Suprapubic skin (tissue), 4 donors: ENCODE results near the gene CSRP1. TPM values are rescaled to one million over a fixed set of nuclear protein-coding genes. Genes with fewer than 3 reads are reported as not detected.
"Not testable (repeated sequence)": the region's sequence is repeated elsewhere in the genome, so short reads cannot be mapped to it uniquely, and the experiment has no call there.

Experiments
- DNase-seq, 2 donors: peaks; one replicate each; pipeline ENCODE4 v3.0.0-alpha.2; 2019; ENCODE audit warnings: low spot score in 2 of 2
- H3K27ac ChIP-seq: fragments of 200-600 bp; sonication (generic); one replicate; pipeline ENCODE4 v1.5.1; 2019
- H3K27me3 ChIP-seq: fragments of 200-600 bp; sonication (generic); one replicate; pipeline ENCODE4 v1.5.1; 2019
- H3K36me3 ChIP-seq: fragments of 200-600 bp; sonication (generic); one replicate; pipeline ENCODE4 v1.5.1; 2019
- H3K4me1 ChIP-seq: fragments of 200-600 bp; sonication (generic); one replicate; pipeline ENCODE4 v1.5.1; 2019
- H3K4me3 ChIP-seq: fragments of 200-600 bp; sonication (generic); one replicate; pipeline ENCODE4 v1.5.1; 2019; ENCODE audit warnings: mild to moderate bottlenecking
- H3K9me3 ChIP-seq: fragments of 200-600 bp; sonication (generic); one replicate; pipeline ENCODE4 v1.5.1; 2019
- EP300 ChIP-seq: sonication (generic); formaldehyde crosslinking; IDR thresholded peaks from one replicate; pipeline ENCODE4 v1.6.1; 2017; ENCODE audit warnings: antibody characterized with exemption
- POLR2A ChIP-seq, 2 donors: fragments of 450-650 bp; IDR thresholded peaks; one replicate each; pipeline ENCODE4 v1.6.1; 2017; ENCODE audit warnings: antibody characterized with exemption in 2 of 2, mild to moderate bottlenecking in 2 of 2, moderate library complexity in 2 of 2
- POLR2AphosphoS5 ChIP-seq, 3 donors: sonication (generic); formaldehyde crosslinking; IDR thresholded peaks; one replicate each; pipeline ENCODE4 v1.6.1; 2017; ENCODE audit warnings: antibody characterized with exemption in 3 of 3
- WGBS: methylation state at CpG from one replicate; pipeline ENCODE4 v1.1.5; 2018; 5-methylcytosine and 5-hydroxymethylcytosine counted together
- total RNA-seq, 4 donors: library from RNA; depleted of rRNA; stranded (reverse); fragments of >200 nt; gene quantifications; one replicate each; pipeline ENCODE4 v1.1.0, GENCODE V29; 2016
- TF ChIP-seq, protein P1 (sequence below), 2 donors: fragments of 200-600 bp in 1 of 2; fragments of 450-650 bp in 1 of 2; sonication (generic) in 1 of 2; IDR thresholded peaks; one replicate each; pipeline ENCODE4 v1.5.1; 2016 to 2019; ENCODE audit warnings: antibody characterized with exemption in 2 of 2, mild to moderate bottlenecking in 1 of 2, moderate library complexity in 1 of 2

The CSRP1 gene
- total RNA-seq, 4 donors from 2014 or later: 379 to 436 (median 414) TPM

DNA sequence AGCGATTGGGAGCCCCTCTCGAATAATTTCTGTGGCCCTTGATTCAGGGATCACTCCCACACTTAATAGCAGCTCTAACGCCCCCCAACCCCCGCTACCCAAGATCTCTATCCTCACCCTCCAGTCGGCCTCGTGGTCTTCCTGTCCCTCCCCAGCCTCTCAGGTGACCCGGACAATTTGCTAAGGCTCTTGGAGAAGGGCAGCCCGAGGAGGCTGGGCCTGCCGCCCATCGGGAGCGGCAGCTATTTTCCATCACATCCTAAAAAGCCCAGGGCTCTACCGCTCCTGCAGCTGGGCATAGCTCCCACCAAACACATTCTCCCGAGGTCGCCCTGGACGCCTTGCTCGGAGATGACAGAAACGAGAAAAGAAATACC, 25.9 kb downstream of the CSRP1 start:
- no peak for TF ChIP-seq POLR2AphosphoS5 (IDR thresholded peaks at IDR 0.05)
- TF ChIP-seq, protein P1, sequence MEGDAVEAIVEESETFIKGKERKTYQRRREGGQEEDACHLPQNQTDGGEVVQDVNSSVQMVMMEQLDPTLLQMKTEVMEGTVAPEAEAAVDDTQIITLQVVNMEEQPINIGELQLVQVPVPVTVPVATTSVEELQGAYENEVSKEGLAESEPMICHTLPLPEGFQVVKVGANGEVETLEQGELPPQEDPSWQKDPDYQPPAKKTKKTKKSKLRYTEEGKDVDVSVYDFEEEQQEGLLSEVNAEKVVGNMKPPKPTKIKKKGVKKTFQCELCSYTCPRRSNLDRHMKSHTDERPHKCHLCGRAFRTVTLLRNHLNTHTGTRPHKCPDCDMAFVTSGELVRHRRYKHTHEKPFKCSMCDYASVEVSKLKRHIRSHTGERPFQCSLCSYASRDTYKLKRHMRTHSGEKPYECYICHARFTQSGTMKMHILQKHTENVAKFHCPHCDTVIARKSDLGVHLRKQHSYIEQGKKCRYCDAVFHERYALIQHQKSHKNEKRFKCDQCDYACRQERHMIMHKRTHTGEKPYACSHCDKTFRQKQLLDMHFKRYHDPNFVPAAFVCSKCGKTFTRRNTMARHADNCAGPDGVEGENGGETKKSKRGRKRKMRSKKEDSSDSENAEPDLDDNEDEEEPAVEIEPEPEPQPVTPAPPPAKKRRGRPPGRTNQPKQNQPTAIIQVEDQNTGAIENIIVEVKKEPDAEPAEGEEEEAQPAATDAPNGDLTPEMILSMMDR (IDR thresholded peaks at IDR 0.05): no peak
- TF ChIP-seq POLR2A (IDR thresholded peaks at IDR 0.05): no peak
- no peak for TF ChIP-seq EP300
- H3K27ac ChIP-seq: peak overlapping the region; percentile 73
- no peaks in the 10 kb centered on the region for H3K27me3 ChIP-seq
- H3K9me3 ChIP-seq: no peaks in the 10 kb centered on the region
- DNase-seq: no peak
- H3K4me1 ChIP-seq: peaks cover 60% of the 10 kb centered on the region
- H3K4me3 ChIP-seq: peak overlapping the region; percentile 40
- H3K36me3 ChIP-seq: peaks cover 26% of the 10 kb centered on the region
- 4% methylated on average over 15 of the region's 17 CpGs for WGBS

DNA sequence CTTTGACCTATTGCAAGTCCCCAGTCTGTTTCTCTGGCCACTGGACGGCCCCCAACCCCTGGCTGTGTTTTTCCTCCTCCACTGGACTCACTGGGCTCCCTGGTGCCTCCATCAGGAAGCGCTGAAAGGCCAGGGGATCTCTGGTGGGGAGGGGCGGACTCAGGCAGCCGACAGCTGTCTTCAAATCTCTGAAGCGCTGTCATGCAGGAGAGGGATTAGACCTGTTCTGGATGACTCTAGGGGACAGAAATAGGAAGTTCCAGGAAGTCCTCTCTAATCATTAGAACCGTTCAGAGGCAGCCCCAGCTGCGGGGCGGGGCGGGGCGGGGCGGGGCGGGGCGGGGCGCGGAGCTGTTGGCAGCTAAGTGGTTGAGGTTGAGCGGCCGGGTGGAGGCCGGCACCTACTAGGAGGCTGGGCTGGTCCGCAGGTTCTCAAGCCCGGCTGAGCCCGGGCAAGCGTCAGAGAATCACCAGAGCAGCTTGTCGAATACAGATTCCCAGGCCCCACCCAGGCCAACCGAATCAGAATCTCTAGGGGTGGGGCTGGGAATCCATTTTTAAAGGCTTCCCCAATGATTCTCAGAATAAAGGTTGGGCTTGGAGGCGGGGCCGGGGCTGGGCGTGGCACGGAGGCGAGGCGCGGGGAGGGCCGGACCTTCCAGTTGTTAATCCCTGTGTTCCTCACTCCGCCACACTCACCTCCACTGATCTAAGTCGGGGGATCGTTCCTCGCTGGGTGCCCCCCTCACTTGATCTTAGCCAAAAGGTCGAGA, 26.5 kb downstream of the CSRP1 start:
- no peaks in the 10 kb centered on the region for H3K9me3 ChIP-seq
- peak overlapping the region; percentile 73 for H3K27ac ChIP-seq
- no peaks in the 10 kb centered on the region for H3K27me3 ChIP-seq
- TF ChIP-seq POLR2AphosphoS5 (IDR thresholded peaks at IDR 0.05) (no peak), POLR2A (IDR thresholded peaks at IDR 0.05) (peak in 1 of 2 donors; percentile 8), EP300 (no peak)
- TF ChIP-seq, protein P1 (IDR thresholded peaks at IDR 0.05): no peak
- 4% methylated on average over 17 of the region's 37 CpGs for WGBS
- H3K4me3 ChIP-seq: peak overlapping the region; percentile 40
- H3K36me3 ChIP-seq: peaks cover 20% of the 10 kb centered on the region
- peaks cover 65% of the 10 kb centered on the region for H3K4me1 ChIP-seq
- DNase-seq: peak; percentile 91 to 93

DNA sequence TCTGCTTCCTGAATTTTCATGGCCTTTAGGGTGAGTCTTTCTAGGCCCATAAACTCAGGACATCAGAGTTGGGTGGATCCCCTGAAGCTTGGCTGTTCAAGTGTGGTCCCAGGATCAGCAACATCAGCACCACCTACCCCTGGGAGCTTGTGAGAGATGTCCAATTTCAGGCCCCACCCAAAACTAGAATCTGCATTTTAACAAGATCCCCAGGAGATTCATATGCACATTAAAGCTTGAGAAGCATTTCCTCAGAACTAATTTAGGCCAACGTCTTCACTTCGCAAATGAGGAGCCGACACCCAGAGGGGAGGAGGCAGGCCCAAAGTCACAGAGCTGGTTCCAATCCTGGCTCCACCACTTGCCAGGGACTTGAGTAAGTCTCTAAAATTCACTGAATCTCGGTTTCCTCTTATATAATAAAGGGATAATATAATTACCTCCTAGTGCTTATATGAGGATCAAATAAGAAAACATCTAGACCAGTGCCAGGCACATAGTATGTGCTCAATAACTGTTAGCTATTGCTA, 27.7 kb downstream of the CSRP1 start:
- no peak overlapping the region for H3K4me3 ChIP-seq
- peaks cover 10% of the 10 kb centered on the region for H3K36me3 ChIP-seq
- WGBS: 31% methylated on average over 4 of the region's 4 CpGs
- no peaks in the 10 kb centered on the region for H3K27me3 ChIP-seq
- TF ChIP-seq EP300 (no peak), POLR2AphosphoS5 (IDR thresholded peaks at IDR 0.05) (no peak), POLR2A (IDR thresholded peaks at IDR 0.05) (no peak)
- TF ChIP-seq, protein P1 (IDR thresholded peaks at IDR 0.05): no peak
- no peaks in the 10 kb centered on the region for H3K9me3 ChIP-seq
- H3K4me1 ChIP-seq: peaks cover 65% of the 10 kb centered on the region
- no peak for DNase-seq
- peak overlapping the region; percentile 73 for H3K27ac ChIP-seq

DNA sequence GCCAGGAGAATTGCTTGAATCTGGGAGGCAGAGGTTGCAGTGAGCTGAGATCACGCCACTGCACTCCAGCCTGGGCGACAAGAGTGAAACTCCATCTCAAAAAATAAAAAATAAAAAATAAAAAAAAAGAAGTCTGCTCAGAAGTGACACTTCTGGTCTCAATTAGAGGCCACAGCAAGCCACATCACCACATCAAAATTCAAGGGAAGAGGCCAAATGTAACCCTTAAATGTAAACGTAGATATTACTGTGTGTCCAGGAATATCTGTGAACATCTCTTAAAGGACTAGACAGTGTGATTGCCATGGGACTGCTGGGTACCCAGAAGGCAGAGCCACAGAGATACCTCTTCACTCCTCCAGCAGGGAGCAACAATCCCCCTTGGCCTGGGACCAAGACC, 28.3 kb downstream of the CSRP1 start:
- 65% methylated on average over 3 of the region's 3 CpGs for WGBS
- Histone ChIP-seq H3K4me1 (peaks cover 65% of the 10 kb centered on the region), H3K27ac (peak overlapping the region; percentile 73)
- not testable (repeated sequence) for H3K9me3 ChIP-seq, H3K4me3 ChIP-seq, H3K27me3 ChIP-seq, H3K36me3 ChIP-seq, DNase-seq

DNA sequence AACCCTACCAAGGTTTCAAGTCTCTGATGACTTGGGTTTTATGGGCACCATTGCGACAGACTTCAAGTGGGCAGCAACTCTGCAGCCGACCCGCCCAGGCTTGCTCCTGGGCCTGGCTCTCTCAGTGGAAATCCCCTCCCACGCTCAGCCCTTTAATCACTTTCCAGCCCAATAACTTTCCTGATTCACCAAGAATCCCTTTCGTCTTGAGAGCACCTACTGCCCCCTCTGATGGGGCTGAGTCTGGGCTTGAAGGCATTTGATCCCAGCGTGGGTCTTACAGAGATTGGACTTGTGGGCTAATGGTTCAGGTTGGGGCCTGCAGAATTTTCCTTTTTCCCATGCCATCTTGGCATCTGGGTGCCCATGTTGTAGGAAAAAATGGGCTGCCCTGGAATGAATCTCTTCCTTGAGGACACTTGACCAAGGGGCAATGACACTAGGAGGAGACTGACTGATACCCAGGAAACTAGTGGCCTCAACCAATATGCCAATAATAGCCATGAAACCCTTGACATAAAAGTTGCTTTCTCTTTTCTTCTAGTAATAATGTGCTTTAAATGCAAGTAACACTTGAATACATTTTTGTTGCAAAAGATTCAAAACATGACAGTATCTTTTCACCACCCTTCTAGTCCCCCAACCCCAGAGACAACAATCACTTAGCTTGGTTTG, 30.1 kb downstream of the CSRP1 start:
- Histone ChIP-seq H3K27me3 (no peaks in the 10 kb centered on the region), H3K27ac (peak overlapping the region; percentile 75), H3K9me3 (no peaks in the 10 kb centered on the region), H3K36me3 (no peaks in the 10 kb centered on the region), H3K4me1 (peaks cover 64% of the 10 kb centered on the region), H3K4me3 (no peak overlapping the region)
- no peak for DNase-seq
- TF ChIP-seq EP300 (no peak), POLR2AphosphoS5 (IDR thresholded peaks at IDR 0.05) (no peak), POLR2A (IDR thresholded peaks at IDR 0.05) (no peak)
- TF ChIP-seq, protein P1 (IDR thresholded peaks at IDR 0.05): no peak
- 33% methylated on average over 6 of the region's 6 CpGs for WGBS
